C4-2B (cell line): ENCODE results near the gene SUPT5H.

Source experiments
- H3K27ac ChIP-seq: fragments of 450-650 bp; 2 replicates; pipeline ENCODE4 v1.5.1; 2017
- ZFX ChIP-seq: fragments of 450-650 bp; IDR thresholded peaks from 2 replicates; pipeline ENCODE4 v1.6.1; 2017
- TF ChIP-seq, protein P1 (sequence below): fragments of 450-650 bp; conservative IDR thresholded peaks from 2 replicates; pipeline ENCODE4 v1.5.1; 2017; ENCODE audit warnings: mild to moderate bottlenecking

SUPT5H gene

DNA sequence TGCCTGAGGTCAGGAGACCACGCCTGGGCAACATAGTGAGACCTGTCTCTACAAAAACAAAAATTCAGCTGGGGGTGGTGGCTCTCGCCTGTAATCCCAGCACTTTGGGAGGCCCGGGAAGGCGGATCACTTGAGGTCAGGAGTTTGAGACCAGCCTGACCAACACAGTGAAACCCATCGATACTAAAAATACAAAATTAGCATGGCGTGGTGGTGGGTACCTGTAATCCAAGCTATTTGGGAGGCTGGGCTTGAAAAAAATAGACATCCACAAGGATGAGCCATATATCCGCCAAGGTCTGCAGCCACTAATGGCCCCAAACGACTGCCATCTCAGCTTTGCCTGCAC lies 12.7 kb upstream of the SUPT5H start:
- peak overlapping the region; percentile 87 for H3K27ac ChIP-seq
- no peak for TF ChIP-seq ZFX
- TF ChIP-seq, protein P1, sequence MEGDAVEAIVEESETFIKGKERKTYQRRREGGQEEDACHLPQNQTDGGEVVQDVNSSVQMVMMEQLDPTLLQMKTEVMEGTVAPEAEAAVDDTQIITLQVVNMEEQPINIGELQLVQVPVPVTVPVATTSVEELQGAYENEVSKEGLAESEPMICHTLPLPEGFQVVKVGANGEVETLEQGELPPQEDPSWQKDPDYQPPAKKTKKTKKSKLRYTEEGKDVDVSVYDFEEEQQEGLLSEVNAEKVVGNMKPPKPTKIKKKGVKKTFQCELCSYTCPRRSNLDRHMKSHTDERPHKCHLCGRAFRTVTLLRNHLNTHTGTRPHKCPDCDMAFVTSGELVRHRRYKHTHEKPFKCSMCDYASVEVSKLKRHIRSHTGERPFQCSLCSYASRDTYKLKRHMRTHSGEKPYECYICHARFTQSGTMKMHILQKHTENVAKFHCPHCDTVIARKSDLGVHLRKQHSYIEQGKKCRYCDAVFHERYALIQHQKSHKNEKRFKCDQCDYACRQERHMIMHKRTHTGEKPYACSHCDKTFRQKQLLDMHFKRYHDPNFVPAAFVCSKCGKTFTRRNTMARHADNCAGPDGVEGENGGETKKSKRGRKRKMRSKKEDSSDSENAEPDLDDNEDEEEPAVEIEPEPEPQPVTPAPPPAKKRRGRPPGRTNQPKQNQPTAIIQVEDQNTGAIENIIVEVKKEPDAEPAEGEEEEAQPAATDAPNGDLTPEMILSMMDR = no peak

DNA sequence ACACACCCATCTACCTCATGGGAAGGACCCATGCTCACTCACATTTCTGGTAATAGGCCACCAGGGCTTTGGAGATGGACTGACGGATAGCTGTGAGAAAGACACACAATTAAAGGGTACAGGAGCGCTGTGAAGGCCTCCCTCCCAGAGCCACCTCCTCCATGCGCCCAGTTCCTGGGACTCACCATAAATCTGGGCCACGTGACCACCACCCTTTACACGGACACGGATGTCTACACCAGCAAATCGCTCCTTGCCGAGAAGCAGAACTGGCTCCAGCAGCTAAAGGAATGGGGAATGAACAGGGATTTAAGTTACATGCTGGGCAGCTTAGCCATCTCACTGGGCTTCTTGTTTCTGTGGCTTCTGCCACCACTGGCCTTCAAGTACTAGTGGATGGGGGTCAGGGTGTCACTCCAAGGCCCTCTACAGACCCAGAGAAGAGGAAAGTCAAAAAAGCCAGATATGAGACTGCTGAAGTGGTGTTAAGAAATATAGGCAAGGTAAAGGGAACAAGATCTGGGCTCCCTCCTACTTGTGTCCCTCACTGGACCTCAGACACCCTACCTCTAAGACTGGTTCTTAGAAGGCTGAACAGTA lies 11.8 kb upstream of the SUPT5H start:
- peak overlapping the region; percentile 95 for H3K27ac ChIP-seq
- TF ChIP-seq ZFX = no peak
- TF ChIP-seq, protein P1 = no peak

DNA sequence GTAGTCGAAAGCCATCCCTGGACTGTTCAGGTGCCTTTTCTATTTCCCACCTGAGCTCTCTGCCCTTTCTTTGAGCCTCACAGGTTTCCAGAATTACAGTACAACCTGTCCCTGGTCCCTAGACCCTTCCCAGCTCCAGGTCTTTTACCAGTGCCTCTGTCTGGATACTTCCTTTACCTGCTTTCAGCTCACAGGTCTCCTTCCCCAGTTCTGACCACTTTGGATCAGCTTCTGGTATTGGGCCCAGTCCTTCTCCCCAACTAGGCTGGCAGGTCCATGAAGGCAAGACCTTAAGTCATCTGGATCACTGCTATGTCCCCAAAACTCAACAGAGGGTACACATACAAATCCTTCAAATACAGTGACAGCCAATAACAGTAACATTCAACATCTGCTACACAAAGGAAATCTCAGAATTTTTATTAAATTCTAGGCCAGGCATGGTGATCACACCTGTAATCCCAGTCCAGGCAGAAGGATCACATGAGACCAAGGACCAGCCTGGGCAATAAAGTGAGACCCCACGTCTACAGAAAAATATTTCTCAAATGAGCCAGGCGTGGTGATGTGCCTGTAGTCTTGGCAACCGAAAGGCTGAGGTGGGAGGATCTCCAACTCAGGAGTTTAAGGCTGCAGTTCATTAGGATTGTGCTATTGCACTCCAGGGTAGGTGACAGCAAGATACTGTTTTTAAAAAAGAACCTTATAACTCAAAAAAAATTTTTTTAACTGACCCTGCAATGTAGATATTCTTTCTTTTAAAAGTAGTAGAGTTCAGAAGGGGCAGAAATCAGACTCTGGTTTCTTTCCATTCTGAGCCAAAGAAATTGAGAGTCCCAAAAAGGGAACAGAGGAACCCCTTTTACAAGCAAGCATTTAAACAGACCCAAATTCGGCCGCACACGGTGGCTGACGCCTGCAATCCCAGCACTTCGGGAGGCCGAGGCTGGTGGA lies 11.0 kb upstream of the SUPT5H start:
- H3K27ac ChIP-seq = peak overlapping the region; percentile 95

DNA sequence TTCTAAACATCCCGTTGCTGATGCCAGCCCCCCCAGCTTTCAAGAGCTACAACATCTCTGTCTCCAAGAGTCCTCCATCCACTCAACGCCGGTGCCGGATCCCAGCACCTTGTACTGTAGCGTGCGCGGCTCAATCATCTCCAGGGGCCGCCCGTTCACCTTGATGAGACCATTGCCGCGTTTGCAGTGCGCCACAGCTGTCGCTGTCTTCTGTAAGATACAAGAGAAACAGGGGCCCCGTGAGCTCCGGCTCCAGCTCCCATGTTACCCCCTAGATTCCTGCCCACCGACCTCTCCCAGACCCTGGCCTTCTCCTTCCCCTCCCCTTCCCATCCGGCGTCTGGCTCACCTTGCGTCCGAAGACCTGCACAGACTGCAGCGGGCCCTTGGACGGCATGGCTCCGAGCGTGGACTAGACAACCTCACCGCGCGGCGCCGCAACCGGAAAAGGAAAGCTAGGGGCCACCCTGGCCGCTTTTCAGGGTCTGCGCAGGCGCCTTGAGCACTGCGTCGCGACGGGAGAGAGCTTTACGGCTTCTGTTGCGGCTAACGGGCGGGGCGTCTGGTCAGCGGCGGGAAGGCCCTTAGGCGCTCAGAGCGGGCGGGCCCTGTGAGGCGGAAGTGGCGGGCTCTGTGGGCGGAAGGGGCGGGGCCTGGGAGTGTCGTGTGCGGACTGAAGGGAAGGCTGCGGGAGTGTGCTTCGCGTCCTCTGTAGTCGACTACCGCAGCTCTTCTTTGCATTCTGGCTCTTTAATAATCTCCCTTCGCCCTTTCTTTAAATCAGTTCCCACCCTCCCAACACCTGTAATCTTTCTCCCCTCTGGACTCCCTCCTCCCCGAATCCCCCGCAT lies 9.7 kb upstream of the SUPT5H start, which contains the start of gene RPS16:
TSS of gene RPS16 (minus strand) at position 451 of the 851 bp plus-strand sequence. CDS start at position 397, 54 bp downstream.
- peak within 1 kb of the TSS; percentile 95 for H3K27ac ChIP-seq
- no peak for TF ChIP-seq ZFX
- TF ChIP-seq, protein P1 = no peak

More for the DNA sequence above, 11.0 kb upstream of the SUPT5H start:
- no peak for TF ChIP-seq ZFX
- TF ChIP-seq, protein P1 = no peak

DNA sequence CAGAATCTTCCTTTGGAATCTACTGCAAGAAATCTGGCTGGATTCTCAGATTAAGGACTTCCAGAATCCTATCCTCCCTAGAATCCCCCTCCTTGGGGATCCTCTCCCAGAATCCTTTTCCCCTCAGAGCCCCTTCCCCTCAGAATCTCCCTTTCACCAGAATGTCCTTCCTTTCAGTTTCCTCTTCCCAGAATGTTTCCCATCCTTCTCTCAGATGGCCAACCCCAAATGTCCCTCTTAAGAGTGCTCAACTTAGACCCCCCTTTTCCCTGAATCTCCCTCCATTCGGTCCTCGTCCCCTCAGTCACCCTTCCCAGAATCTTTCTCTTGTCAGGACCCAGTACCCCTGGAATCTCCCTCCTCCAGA lies 9.0 kb upstream of the SUPT5H start:
- TF ChIP-seq, protein P1 = no peak
- no peak for TF ChIP-seq ZFX
- peak overlapping the region; percentile 95 for H3K27ac ChIP-seq

DNA sequence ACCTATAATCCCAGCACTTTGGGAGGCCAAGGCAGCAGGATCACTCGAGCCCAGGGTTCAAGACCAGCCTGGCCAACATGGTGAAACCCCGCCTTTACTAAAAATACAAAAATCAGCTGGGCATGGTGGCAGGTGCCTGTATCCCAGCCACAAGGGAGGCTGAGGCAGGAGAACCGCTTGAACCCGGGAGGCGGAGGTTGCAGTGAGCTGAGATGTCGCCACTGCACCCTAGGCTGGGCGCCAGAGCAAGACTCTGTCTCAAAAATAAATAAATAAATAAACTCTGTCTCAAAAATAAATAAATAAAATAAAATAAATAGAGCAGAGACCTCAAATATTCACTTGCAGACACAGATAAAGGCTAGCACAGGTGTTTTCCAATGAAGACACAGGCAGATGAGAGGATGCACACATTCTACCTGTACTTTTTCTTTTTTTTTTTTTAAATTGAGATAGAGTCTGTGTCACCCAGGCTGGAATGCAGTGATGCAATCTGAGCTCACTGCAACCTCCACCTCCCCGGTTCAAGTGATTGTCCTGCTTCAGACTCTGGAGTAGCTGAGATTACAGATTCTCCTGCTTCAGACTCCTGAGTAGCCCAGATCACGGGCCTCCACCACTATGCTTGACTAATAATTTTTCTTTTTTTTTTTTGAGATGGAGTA lies 7.0 kb upstream of the SUPT5H start:
- H3K27ac ChIP-seq = no peak overlapping the region
- TF ChIP-seq, protein P1 = no peak
- TF ChIP-seq ZFX = no peak
